Brain microvascular endothelial cell (primary cell): ENCODE measurements around the gene RAC2.

ENCODE experiments used
- DNase-seq: peaks from one replicate; pipeline ENCODE4 v3.0.0-alpha.2; 2020
- H3K27ac ChIP-seq: fragments of 250-450 bp; sonication (Bioruptor Pico); 2 replicates; pipeline ENCODE4 v1.5.1; 2020; ENCODE audit warnings: mild to moderate bottlenecking, moderate library complexity
- H3K27me3 ChIP-seq: fragments of 250-450 bp; sonication (Bioruptor Pico); replicated peaks from 2 replicates; pipeline ENCODE4 v1.5.1; 2020; ENCODE audit warnings: mild to moderate bottlenecking
- H3K36me3 ChIP-seq: fragments of 250-450 bp; sonication (Bioruptor Pico); replicated peaks from 2 replicates; pipeline ENCODE4 v1.5.1; 2020; ENCODE audit warnings: mild to moderate bottlenecking
- H3K4me3 ChIP-seq: 2 replicates; pipeline ENCODE4 v1.5.1; 2011; ENCODE audit warnings: low read depth, mild to moderate bottlenecking, control low read depth, low read length, moderate library complexity
- CTCF ChIP-seq: IDR thresholded peaks from 2 replicates; pipeline ENCODE4 v1.5.1; 2011; ENCODE audit warnings: low read depth, mild to moderate bottlenecking, moderate library complexity, low read length, control low read depth, inconsistent platforms; ENCODE audit errors: missing control alignments
- in situ Hi-C: cut with HindIII; loops from 2 replicates; pipeline ENCODE4 v1.10.0; 2017; ENCODE audit warnings: low sequenced_read_pairs, low pct_ligation_motif_present

The RAC2 gene

GRCh38 chr22:37269936-37270678 lies 26.0 kb upstream of the RAC2 start:
- Histone ChIP-seq H3K27ac (no peak overlapping the region), H3K27me3 (no peaks in the 10 kb centered on the region), H3K36me3 (no peaks in the 10 kb centered on the region), H3K4me3 (no peak overlapping the region)
- no peak for TF ChIP-seq CTCF
- no peak for DNase-seq
- in situ Hi-C loops, result no loop called here

DNA sequence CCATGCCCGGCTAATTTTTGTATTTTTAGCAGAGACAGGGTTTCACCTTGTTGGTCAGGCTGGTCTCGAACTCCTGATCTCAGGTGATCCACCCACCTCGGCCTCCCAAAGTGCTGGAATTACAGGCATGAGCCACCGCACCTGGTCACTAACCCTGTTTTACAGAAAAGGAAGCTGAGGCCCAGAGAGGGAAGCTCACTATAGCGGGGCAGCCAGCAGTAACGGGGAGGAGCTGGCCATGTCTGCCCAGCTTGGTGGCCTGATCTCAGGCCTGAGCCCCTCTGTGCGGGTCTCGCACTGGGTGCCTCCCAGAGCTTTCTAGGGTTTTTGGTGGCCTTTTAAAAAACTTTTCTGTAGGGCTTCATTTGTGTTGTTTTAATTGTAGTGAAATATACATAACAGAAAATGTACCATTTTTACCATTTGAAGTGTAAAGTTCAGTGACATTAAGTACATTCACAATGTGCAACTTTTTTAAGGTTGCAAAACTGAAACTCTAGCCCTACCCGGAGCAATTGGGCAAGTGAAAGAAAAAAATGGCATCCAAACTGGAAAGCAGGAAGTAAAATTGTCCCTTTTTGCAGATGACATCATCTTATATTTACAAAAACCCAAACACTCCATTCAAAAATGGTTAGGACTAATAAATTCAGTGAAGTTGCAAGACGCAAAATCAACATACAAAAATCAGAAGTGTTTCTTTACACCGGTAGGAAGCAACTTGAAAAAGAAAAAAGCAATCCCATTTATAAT lies 23.8 kb upstream of the RAC2 start:
- Histone ChIP-seq H3K27me3 (no peaks in the 10 kb centered on the region), H3K27ac (peak overlapping the region; percentile 12), H3K4me3 (no peak overlapping the region)

GRCh38 chr22:37267135-37267587 lies 23.1 kb upstream of the RAC2 start:
- Histone ChIP-seq H3K27ac (peak overlapping the region; percentile 12), H3K4me3 (peak overlapping the region; percentile 45), H3K27me3 (no peaks in the 10 kb centered on the region), H3K36me3 (no peaks in the 10 kb centered on the region)
- no peak for DNase-seq
- in situ Hi-C loops, result no loop called here
- TF ChIP-seq CTCF, result peak; percentile 94

More for the DNA sequence above, 23.8 kb upstream of the RAC2 start:
- in situ Hi-C loops, result no loop called here
- H3K36me3 ChIP-seq, result no peaks in the 10 kb centered on the region
- DNase-seq, result no peak
- TF ChIP-seq CTCF, result no peak

DNA sequence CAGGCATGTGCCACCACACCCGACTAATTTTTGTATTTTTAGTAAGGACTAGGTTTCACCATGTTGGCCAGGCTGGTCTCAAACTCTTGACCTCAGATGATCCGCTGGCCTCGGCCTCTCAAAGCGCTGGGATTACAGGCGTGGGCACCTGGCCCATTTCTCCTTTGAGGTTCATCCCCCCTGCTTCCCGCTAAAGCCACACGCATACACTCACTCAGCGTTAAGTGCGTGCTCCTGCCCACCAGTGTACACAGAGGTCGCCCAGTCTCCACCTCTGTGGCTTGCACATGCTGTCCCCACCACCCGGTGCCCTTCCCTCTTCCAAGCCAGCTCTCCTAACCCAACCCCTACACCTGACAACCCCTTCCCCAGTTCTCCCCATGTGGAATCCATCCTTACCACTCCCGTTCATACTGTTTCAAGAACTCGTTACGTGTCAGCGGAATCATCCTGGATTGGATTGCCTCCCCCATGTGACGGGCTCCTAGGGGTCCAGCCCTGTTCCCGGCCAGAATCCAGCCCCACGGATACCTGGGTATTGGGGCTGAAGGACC lies 22.6 kb upstream of the RAC2 start:
- in situ Hi-C loops, result no loop called here
- Histone ChIP-seq H3K4me3 (peak overlapping the region; percentile 45), H3K27me3 (no peaks in the 10 kb centered on the region), H3K36me3 (no peaks in the 10 kb centered on the region), H3K27ac (no peak overlapping the region)
- TF ChIP-seq CTCF, result no peak
- no peak for DNase-seq

- no peak for DNase-seq
- H3K27ac ChIP-seq, result no peak overlapping the region
- no peak for TF ChIP-seq CTCF
- H3K4me3 ChIP-seq, result no peak overlapping the region
- no peaks in the 10 kb centered on the region for H3K27me3 ChIP-seq
- no peaks in the 10 kb centered on the region for H3K36me3 ChIP-seq
- in situ Hi-C loops, result loop anchor here (5.0 kb wide), 1 partner anchor 87 kb away; no protein-coding TSS in a partner anchor
Observed at GRCh38 chr22:37263966-37264887, 20.2 kb upstream of the RAC2 start.
